Smooth muscle cell of the umbilical artery (primary cell): ENCODE measurements around the gene SIKE1. TPM values are rescaled to one million over a fixed set of nuclear protein-coding genes. Genes with fewer than 3 reads are reported as not detected.

Experiments
- total RNA-seq: library from RNA; depleted of rRNA; stranded (reverse); fragments of >200 nt; gene quantifications from 2 replicates; pipeline ENCODE4 v1.2.3, GENCODE V29; 2014

Gene SIKE1
- total RNA-seq, result 57.0 and 62.7 TPM in 2 replicates

DNA sequence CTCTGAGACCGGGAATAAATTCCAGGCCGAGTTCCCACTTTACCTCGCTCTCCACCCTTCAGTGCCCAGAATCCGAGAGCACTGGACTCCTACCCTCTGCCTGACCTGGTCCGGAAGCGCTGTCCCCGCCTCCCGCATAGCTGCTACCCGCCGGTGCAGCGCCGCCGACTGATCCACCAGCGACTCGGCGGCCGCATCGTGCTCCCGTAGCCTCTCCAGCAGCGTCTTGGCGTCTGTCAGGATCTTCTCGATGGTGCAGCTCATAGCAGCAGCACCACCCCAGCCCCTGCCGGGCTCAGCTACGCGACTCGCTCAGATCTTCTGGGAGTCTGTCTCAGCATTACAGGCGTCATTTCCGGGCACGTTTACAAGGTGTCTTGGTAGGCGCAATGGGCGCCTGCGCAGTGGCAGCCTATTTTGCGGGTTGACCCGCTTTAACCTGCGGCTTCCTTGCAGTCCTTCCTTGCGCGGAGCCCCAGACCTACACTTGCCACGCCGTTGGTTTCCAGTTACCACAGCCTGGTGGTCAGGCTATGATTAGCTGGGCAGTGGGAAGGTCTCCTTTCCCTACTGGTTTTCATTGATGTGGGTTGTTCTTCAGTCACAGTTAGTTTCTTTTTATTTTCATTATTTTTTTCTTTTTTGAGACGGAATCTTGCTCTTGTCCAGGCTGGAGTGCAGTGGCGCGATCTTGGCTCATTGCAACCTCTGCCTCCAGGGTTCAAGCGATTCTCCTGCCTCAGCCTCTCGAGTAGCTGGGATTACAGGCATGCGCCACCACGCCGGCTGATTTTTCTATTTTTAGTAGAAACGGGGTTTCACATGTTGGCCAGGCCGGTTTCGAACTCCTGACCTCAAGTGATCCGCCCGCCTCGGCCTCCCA, at the start of gene SIKE1:
Gene SIKE1 (minus strand): TSS at position 342 of the 883 bp plus-strand sequence. CDS start 78 bp downstream, at position 264.

DNA sequence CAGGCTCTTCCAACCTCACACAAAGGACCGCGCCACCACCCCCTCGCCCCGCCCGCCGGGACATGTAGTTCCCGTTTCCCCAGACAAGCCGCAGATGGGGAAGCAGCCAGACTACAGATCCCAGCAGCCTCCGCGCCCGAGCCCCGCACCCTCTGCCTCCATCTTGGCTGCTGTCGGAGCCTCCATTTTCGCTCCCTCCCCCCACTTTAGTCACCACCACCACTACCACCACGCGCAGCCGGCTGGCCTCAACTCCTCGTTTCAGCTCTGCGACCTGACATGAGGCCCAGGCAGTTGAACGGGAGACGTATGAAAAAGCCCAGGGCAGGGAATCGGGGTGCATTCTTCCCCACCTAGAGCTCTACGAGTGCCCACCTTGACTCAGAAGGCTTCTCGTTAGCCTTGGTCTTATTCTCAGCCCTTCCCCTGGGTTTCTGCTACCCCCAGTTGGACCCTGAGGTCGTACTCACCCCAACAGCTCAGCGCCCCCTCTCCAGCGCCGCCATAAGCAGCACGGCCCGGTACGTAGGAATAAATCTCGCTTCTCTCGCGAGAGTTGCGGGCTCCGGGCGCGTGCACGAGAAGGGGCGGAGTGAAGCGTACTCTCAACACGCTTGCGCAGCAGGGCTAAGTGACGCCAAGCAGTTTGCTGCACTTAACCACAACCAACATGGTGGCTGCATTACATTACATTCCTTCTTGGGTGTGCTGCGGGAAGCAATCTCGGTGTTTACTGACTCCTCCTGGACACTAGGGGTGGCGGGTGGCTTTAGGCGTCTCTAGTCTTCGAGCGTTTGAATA, 22.8 kb downstream of the SIKE1 start, which contains the start of gene CSDE1:
Gene CSDE1 (minus strand): TSS at position 530 of the 801 bp plus-strand sequence. CDS start 18,094 bp downstream, outside the sequence.

Other genes with a start within 250 kb of the SIKE1 start
- gene BCAS2, start 199.1 kb downstream of the SIKE1 start, total RNA-seq, result 53.4 and 57.9 TPM in 2 replicates
- 1.5 and 2.2 TPM in 2 replicates for gene DENND2C, start 110.6 kb downstream of the SIKE1 start, total RNA-seq
- gene AMPD1, start 85.1 kb downstream of the SIKE1 start, total RNA-seq, result not detected in 2 replicates
- gene NRAS, start 63.9 kb downstream of the SIKE1 start, total RNA-seq, result 43.4 and 65.5 TPM in 2 replicates
- 849 and 1,189 TPM in 2 replicates for gene CSDE1, start 22.7 kb downstream of the SIKE1 start, total RNA-seq
- gene SYCP1, start 74.2 kb upstream of the SIKE1 start, total RNA-seq, result not detected in 2 replicates
- gene TSHB, start 249.1 kb upstream of the SIKE1 start, total RNA-seq, result not detected in 2 replicates